NK-92 (cell line): ENCODE results near the gene ETS2.
"Not testable (repeated sequence)": the region's sequence is repeated elsewhere in the genome, so short reads cannot be mapped to it uniquely, and the experiment has no call there.

Experiments
- DNase-seq: peaks from one replicate; lab custom pipeline; 2025; ENCODE audit not compliant: unreplicated experiment; lab: John Stamatoyannopoulos, UW

The ETS2 gene

DNA sequence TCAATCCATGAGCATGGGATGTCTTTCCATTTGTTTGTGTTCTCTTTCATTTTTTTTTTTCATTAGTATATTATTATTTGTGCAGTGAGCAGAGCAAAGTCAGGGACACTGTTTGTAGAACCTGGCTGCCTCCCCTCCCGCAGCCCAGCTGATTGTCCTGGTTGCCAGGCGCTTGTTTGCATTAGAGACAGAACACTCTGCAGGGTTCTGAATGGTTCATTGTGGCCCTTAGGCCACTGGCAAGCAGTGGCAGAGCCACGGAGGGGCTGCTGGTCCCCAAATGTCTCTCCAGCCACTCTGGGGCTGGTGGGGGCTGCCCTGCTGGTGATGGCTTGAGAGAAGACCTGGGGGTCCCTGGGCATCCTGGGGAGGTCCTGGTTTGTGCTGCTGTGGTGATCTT lies 29.0 kb downstream of the ETS2 start:
- no peak for DNase-seq

DNA sequence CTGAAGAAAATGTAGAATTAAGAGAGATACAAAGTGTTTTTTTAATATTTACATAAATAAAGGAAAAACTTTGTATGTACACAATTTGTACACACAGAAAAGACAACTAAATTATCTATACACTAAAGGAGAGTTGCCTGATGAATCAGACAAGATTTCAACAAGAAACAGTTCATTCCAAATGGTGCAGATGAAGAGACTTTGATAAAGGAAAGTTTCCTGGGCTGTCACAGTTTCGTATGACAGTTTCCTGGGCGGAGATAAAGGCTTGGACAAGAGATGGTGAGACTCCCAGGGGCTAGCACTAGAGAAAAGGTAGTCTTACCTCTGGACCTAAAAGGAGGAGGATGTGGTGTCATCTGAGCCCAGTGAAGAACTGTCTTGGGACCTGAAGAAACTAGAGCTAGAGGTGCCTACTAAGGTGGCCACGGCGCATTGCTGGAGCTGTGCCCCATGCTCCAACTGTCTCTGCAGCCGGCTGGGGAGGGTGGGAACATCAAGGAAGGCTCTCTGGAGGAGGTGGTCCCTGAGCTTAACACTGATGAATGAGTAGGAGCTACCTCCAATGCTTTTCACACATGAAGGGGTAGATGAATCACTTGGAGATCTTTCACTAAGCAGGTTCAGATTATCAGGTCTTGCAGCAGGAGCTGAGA lies 32.2 kb downstream of the ETS2 start:
- DNase-seq: no peak

DNA sequence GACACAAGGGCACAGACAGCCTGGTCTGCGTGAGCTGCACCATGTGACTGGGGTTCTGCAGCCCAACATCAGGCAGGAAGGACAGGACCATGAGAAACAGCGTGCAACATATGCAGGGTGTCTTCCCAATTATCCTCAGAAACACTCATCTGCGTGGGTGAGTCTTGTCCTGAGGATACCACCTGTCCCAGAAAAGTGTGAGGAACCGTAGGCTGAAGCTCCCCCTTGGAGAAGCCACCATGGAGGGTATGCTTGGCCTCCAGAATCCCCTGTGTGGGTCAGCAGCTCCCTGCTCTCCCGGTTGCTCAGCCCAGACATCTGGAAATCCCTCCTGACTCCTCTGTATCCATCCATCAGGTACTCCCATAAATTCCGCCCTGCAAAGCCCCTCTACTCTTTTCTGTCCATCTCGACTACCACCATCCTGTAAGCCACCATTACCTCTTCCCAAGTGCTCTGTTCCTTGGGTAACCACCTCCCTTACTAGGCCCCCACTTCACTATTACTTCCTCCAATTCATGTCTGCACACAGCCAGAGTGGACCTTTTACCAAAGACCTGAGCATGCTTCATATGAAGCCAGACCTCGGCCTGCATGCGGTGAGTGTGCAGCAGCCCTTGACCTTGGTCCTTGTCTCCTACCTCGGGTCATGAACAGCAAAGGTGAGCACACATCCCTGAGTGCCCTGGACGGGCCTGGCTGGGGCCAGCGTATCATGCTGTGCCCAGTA lies 33.0 kb downstream of the ETS2 start:
- no peak for DNase-seq

DNA sequence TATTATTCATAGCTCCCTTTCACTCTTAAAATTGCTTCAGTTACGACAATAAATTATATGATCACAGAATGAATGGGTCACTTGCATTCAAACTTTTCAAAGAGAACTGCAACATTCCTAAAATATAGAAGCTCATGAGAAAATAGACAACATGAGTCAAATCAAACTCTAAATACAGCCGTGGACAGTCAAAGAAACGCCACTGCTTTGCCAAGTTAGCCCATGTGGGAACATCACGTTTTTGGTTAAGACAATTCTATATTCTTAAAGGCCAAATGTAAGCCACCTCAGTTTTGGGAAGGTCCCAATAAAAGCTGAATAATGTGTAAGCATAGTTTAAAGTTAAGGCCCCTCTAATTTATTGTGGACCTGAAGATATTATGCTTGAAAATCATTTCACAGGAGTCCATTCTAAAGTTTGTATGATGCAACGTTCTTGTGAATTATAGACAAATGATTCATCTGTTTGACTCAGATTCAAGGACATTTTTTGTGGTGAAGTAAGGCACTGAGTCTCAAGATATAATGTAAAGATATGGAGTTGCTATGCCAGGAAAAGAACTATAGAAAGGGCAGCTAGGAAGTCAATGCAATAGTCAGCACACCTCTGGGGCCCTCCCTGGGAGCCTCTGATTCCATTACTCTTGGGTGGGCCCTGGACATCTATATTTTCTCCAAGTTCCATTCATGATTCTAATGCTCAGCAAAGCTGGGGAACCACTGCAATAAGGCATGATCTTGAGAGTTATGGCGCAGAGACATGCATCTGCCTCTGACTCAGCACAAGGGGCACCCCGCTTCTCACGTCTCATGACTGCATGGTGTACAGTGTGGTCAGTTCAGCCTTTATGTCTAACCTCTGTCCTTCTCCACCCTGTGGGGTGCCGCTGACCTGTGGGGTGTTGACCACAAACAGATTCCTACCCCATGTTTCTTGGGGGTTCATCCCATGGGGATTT lies 33.9 kb downstream of the ETS2 start:
- DNase-seq: no peak

DNA sequence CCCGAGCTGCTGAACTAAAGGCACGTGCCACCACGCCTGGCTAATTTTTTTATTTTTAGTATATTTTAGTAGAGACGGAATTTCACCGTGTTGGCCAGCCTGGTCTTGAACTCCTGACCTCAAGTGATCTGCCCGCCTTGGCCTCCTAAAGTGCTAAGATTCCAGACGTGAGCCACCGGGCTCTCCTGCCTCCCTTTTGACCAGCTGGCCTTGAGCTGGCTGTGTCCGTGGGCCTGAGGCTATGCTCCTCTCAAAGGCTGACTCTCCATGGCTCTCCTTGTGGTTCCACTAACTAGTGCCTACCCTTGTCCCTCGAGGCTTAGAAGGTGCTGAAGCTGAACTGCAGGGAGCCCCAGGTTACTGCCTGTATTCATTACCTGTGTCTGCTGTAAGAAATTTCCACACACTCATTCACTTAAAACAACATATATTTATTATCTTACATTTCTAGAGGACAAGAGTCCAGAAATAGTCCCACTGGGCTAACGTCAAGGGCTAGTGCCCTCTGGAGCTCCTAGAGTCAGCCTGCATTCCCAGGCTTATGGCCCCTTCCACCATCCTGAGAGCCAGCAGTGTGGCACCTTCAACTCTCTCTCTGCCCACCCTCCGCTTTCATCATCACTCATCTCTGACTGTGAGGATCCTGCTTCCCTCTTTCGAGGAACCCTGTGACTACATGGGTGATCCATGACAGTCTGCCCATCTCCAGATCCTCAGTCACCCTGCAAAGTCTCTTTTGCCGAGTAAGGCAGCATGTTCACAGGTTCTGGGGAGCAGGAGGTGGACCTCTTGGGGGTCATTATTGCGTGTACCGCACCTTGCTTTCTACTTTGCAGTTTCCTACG lies 34.9 kb downstream of the ETS2 start:
- no peak for DNase-seq

DNA sequence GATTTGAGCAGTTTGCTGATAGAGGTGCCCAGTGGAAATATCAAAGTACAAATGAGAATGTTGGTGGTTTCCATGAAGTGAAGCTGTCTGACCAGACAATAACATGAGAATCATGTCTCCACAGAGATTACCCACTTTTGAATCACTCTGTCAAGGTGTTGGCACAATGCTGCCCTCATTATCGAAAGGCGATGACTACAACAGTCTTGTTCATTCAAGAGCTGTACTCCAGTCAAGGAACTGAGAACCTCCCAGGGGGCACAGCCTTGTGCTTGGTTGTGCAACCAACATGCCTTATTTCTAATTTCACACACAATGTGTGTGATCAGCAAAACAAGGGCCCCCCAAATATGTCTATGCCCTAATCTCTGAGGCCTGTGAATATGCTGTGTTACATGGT lies 35.7 kb downstream of the ETS2 start:
- no peak for DNase-seq

DNA sequence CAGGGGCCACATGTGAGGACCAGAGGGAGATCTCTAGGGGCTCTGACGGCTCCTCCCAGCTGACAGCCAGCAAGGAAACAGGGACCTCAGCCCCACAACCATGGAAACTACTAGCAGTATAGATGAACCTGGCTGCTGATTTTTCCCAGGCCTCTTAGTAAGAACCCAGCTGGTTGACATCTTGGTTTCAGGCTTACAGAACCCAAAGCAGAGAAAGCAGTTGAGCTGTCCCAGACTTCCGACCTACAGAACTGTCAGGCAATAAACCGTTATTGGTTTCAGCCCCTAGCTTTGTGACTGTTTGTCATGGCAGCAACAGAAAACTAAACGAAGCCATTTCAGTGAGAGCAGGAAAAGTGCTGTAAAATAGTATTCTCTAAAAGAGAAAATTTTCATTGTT lies 36.4 kb downstream of the ETS2 start:
- no peak for DNase-seq

DNA sequence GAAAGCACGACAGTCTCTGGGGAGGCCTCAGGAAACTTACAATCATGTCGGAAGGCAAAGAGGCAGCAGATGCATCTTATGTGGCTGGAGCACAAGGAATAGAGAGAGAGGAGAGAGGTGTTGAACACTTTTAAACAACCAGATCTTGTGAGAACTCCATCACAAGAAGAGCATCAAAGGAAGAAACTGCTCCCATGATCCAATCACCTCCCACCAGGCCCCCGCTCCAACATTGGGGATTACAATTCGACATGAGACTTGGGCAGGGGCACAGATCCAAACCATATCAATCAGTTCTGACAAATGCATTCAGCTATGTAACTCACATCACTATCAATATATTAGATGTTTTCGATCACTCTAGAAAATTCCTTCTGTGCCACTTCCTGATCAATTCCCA lies 37.6 kb downstream of the ETS2 start:
- no peak for DNase-seq

DNA sequence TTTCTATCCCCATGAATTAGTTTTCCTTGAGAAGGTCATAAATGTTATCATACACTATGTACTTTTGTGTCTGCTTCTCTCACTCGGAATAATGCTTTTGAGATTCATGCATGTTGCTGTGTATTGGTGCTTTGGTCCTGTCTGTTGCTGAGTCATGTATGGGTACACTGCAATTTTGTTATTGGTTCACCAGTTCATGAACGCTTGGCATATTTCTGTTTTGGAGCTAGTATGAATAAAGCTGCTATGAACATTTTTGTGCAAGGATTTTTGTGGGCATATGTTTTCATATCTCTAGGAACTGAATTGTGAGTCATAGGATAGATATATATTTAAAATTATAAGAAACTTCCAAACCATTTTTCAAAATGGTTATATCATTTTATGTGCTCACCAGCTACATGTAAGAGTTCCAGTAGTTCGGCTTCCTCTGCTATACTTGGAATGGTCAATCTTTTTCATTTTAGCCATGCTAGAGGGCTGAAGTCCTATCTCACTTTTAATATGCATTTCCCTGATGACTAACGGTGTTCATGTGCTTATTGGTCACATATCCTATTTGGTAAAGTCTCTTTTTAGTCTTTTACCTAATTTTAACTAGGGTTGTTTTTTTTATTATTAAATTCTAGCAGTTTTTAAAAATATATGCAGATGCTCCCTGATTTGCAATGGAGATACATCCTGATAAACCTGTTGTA lies 38.2 kb downstream of the ETS2 start:
- no peak for DNase-seq

DNA sequence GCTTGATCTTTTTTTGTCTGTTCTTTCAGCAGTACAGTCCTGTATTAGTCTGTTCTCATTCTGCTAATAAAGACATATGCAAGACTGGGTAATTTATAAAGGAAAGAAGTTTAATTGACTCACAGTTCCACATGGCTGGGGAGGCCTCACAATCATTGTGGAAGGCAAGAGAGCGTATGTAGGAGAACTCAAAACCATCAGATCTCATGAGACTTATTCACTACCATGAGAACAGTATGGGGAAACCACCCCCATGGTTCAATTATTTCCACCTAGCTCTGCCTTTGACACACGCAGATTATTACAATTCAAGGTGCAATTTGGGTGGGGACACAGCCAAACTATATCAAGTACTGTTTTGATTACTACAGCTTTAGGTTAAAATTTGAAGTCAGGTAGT lies 39.6 kb downstream of the ETS2 start:
- DNase-seq: not testable (repeated sequence)

DNA sequence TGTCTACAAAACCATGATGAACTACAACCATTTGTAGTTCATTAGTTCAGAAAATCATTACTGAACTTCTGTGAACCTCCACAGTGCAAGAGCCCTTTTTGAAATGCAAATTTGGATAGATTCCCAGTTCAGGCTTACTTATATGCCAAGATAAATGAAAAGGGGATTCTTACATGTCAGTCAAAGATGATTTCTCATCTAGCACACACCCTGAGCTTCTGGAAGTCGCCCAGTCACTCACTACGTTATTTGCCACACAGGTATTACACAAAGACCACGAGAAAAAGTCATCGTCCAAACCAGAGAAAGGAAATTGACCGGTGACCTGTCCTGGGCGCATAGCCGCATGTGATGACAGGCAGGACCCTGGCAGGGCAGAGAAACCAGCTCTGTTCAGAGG lies 41.8 kb downstream of the ETS2 start:
- DNase-seq: no peak

DNA sequence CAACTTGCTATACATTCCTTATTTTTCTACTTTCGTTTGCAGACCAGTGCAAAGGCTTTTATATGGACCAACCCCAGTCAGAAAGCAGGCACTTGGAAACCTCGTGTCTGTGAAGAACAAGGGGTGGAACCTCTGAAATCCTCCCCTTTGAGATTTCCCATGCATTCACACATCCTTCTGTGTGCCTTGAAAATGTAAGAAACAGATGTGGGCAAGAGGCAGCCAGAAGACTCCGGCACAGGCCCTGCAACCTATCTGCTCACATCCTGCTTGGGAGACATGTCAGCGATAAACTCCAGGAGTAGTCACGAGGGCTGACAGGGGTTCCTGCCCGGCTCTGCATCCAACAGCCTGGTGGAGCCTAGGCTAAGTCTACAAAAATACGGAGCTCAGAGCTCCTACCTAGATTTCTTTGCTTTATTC lies 42.5 kb downstream of the ETS2 start:
- DNase-seq: no peak

DNA sequence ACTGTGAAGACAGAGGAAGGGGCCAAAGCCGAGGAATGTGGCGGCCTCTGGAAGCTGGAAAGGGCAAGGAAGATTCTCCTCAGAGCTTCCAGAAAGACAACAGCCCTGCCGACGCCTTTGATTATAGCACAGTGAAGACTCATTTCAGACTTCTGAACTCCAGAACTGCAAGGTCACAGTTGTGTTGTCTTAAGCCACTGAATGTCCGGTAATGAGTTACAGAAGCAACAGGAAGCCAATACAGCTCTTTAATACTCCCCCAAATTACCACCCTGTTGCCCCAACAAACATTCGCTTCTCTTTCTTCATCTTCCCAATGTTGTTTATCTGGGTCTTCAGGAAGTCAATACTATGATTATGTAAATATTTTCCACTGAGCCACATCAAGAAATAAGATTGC lies 44.0 kb downstream of the ETS2 start:
- DNase-seq: no peak

DNA sequence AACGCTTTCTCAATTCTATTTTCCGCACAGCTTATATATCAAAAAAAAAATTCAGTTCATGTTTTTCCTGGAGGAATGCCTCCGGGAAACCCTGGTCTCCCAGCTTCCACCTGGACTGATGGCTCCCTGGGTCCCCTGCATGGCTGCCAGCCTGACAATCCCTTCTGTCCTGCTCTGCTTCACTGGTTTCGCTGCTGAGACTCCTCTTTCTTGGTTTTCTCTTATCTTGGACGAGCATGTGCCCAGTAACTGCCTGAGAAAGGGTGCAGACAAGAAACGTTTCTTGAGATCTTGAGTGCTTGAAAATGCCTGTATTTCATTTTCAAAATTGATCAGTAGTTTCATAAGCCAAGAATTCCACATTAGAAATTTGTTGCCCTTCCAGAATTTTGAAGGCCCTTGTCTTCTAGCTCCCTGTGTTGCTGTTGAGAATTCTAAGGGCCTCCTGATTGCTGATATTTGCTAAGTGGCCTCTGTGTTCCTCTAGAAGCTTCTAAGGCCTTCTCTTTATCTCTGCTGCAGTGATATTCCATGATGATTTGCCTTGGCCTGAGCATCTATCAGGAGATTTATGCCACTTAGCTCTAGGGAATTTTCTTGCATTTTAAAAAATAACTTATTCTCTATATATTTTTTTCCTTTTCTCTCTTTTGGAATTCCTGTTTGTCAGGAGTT lies 44.7 kb downstream of the ETS2 start:
- no peak for DNase-seq

DNA sequence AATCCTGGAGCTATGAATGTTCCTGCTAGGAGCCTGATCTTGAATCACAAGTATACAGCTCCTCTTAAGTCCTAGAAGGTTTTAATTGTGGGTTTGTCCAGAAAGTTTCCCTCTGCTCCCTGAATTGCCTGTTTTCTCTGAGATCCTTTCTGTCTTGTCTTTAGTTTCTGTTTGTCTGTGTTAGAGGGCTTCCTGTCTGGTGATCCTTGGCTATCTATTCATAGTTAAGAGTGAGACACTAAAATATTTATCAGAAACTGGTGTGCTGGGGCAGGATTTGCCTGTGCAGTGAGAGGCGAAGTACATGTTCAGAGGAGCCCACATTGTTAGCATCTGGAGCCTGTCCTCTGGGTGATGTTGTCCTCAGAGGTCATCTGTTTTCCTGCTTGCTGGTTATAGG lies 45.4 kb downstream of the ETS2 start:
- no peak for DNase-seq

DNA sequence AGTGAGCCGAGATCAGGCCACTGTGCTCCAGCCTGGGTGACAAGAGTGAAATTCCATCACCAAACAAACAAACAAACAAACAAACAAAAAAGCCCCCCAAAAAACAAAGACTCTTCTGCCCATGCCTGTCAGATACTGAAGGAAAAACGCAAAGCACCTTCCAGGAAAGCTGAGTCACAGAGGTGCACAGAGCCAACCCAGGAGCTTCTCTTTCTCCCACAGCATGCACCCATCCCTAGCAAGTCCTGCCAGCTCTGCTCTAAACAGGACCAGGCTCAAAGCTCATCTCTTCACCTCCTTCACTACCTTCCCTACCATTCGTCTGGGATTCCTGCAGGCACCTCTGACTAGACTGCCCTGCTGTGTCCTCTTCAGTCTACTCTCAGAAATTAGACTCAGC lies 46.5 kb downstream of the ETS2 start:
- DNase-seq: no peak

DNA sequence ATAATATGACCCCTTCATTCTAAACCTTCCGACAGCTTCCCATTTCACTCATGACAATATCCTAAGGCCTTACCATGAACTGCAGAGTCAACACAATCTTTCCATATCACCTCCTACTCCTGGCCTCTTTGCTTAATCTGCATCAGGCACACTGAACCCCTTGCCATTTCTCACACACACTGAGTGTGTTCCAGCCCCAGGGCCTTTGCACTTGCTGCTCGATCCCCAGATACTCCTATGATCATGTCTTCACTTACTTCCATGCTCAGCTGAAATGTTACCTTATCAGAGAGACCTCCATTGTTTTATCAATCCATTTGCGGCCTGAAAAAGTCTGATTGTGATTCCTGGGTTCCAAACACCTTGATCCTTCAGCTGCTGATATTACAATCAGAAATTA lies 47.0 kb downstream of the ETS2 start:
- DNase-seq: no peak

DNA sequence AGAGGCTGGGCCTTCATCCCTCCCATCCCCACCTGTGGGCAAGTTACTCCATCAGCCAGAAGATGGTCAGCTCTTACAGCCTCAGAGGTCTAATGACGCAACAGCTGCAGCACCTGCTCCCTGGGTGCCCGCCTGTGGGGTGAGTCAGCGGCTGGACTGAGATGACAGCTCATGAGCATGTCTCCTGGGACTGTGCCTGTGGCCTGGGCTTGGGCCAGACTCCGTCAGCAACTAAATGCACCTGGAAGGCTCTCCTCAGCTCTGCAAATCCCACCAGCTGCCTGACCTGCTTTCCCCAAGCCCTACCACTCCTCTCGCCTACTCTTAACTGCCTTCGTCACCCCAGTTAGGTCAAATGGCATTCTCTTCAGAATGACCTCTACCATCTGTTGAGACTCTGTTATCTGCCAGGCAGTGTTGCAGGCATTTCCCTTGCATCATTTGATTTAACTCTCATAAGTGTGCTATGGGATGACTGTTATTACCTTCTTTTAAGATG lies 47.7 kb downstream of the ETS2 start:
- DNase-seq: no peak

DNA sequence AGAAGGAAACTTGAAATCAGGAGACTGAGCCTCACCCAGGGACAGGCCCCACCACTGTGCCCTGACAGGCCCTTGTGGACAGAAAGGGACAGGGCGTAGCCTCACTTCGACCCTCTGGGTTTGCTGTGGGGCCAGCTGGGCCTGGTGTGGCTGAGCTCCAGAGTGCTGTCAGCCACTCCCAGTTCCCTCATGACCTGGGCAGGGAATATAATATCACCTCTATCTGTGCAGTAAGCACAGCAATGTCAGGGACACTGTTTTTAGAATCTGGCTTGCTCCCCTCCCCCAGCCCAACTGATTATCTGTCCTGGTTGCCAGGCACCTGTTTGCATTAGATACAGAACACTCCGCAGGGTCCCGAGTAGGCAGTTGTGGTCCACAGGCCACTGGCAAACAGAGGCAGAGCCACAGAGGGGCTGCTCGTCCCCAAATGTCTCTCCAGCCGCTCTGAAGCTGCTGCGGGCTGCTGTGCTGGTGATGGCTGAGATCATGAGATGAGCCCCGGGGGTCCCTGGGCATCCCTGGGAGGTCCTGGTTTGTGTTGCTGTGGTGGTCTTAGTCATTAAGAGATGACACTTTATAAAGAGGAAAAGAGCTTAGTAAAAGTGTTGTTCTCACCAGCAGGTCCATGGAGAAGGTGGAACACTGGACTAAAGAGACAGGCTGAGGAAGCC lies 51.6 kb downstream of the ETS2 start:
- DNase-seq: no peak
